ENCODE data around the gene UMODL1.

UMODL1 gene

GRCh38 chr21:42110691-42111469, 39.8 kb downstream of the UMODL1 start:
- no peak overlapping the region for H3K4me3 ChIP-seq (ENCODE audit: low read depth, low read length)
- TF ChIP-seq CTCF (IDR thresholded peaks at IDR 0.05; ENCODE audit: borderline replicate concordance, insufficient read depth, low read depth, low read length), result no peak

GRCh38 chr21:42111470-42111743, 40.3 kb downstream of the UMODL1 start:
- no peak overlapping the region for H3K4me3 ChIP-seq (ENCODE audit: low read depth, low read length)
- TF ChIP-seq CTCF (IDR thresholded peaks at IDR 0.05; ENCODE audit: borderline replicate concordance, insufficient read depth, low read depth, low read length), result no peak

GRCh38 chr21:42111811-42112210, 40.7 kb downstream of the UMODL1 start:
- TF ChIP-seq CTCF (IDR thresholded peaks at IDR 0.05; ENCODE audit: borderline replicate concordance, insufficient read depth, low read depth, low read length), result no peak
- no peak overlapping the region for H3K4me3 ChIP-seq (ENCODE audit: low read depth, low read length)

GRCh38 chr21:42112238-42112637, 41.1 kb downstream of the UMODL1 start:
- no peak for TF ChIP-seq CTCF (IDR thresholded peaks at IDR 0.05; ENCODE audit: borderline replicate concordance, insufficient read depth, low read depth, low read length)

GRCh38 chr21:42112857-42113256, 41.7 kb downstream of the UMODL1 start:
- H3K4me3 ChIP-seq (ENCODE audit: low read depth, low read length), result no peak overlapping the region
- no peak for TF ChIP-seq CTCF (IDR thresholded peaks at IDR 0.05; ENCODE audit: borderline replicate concordance, insufficient read depth, low read depth, low read length)

More at GRCh38 chr21:42112238-42112637, 41.1 kb downstream of the UMODL1 start:
- H3K4me3 ChIP-seq (ENCODE audit: low read depth, low read length), result no peak overlapping the region

- no peak for TF ChIP-seq CTCF (IDR thresholded peaks at IDR 0.05; ENCODE audit: borderline replicate concordance, insufficient read depth, low read depth, low read length)
- no peak overlapping the region for H3K4me3 ChIP-seq (ENCODE audit: low read depth, low read length)
These were observed 42.9 kb downstream of the UMODL1 start for GRCh38 chr21:42113926-42114409.

- H3K4me3 ChIP-seq (ENCODE audit: low read depth, low read length), result no peak overlapping the region
- TF ChIP-seq CTCF (IDR thresholded peaks at IDR 0.05; ENCODE audit: borderline replicate concordance, insufficient read depth, low read depth, low read length), result no peak
These were observed 43.5 kb downstream of the UMODL1 start for GRCh38 chr21:42114646-42115045.
